Natural killer cell (primary cell): Measurements from ENCODE around the gene DAPK3. TPM values are rescaled to one million over a fixed set of nuclear protein-coding genes. Genes with fewer than 3 reads are reported as not detected.

Source experiments
- ATAC-seq, 3 donors: fragments of 150-1000 bp in 2 of 3; fragments of 200-7000 bp in 1 of 3; cut with Tn5 transposase; 1 replicate in 1 of 3; 2 replicates in 2 of 3; pipeline ENCODE4 v1.10.0; 2021; ENCODE audit warnings: mild to moderate bottlenecking in 2 of 3, moderate library complexity in 2 of 3
- DNase-seq, 2 donors: peaks; one replicate each; pipeline versions ENCODE4 v3.0.0 to v3.0.0-alpha.2; 2013 to 2021; ENCODE audit warnings: mixed read lengths in 1 of 2
- H3K27ac ChIP-seq: one replicate; pipeline ENCODE4 v1.5.1; 2013; ENCODE audit warnings: mild to moderate bottlenecking, low read length
- H3K27me3 ChIP-seq: one replicate; pipeline ENCODE4 v1.6.1; 2013; ENCODE audit warnings: low read length; ENCODE audit not compliant: control insufficient read depth, insufficient read depth
- H3K36me3 ChIP-seq: one replicate; pipeline ENCODE4 v1.6.1; 2013; ENCODE audit warnings: low read length; ENCODE audit not compliant: control insufficient read depth, insufficient read depth
- H3K4me1 ChIP-seq: one replicate; pipeline ENCODE4 v1.6.1; 2013; ENCODE audit warnings: low read length; ENCODE audit not compliant: control insufficient read depth, insufficient read depth
- H3K4me3 ChIP-seq: one replicate; pipeline ENCODE4 v1.5.1; 2013; ENCODE audit warnings: low read length
- H3K9me3 ChIP-seq: one replicate; pipeline ENCODE4 v1.6.1; 2013; ENCODE audit warnings: low read length; ENCODE audit not compliant: control insufficient read depth, insufficient read depth
- H3K27ac Mint-ChIP-seq, 2 donors: one replicate each; pipeline ENCODE4 v1.8.0; 2022; ENCODE audit warnings: mild to moderate bottlenecking in 2 of 2, mixed read lengths in 2 of 2, moderate library complexity in 1 of 2
- H3K27me3 Mint-ChIP-seq, 2 donors: one replicate each; pipeline ENCODE4 v1.8.0; 2022; ENCODE audit warnings: low read depth in 2 of 2, mixed read lengths in 2 of 2
- H3K36me3 Mint-ChIP-seq: one replicate; pipeline ENCODE4 v1.8.0; 2022; ENCODE audit warnings: mixed read lengths
- H3K4me1 Mint-ChIP-seq, 2 donors: one replicate each; pipeline ENCODE4 v1.8.0; 2022; ENCODE audit warnings: mixed read lengths in 2 of 2
- H3K4me3 Mint-ChIP-seq: one replicate; pipeline ENCODE4 v1.8.0; 2022; ENCODE audit warnings: mild to moderate bottlenecking, moderate library complexity, mixed read lengths
- H3K9me3 Mint-ChIP-seq, 2 donors: one replicate each; pipeline ENCODE4 v1.8.0; 2022; ENCODE audit warnings: mixed read lengths in 2 of 2
- CTCF ChIP-seq: fragments of 200-600 bp; IDR thresholded peaks from one replicate; pipeline ENCODE4 v1.8.0; 2022; ENCODE audit warnings: antibody characterized with exemption
- WGBS: methylation state at CpG from one replicate; pipeline ENCODE4 v1.1.7; 2013; ENCODE audit warnings: missing lambda C conversion rate; ENCODE audit not compliant: insufficient coverage; 5-methylcytosine and 5-hydroxymethylcytosine counted together
- intact Hi-C: fragments of 100-400 bp; cut with micrococcal nuclease; formaldehyde crosslinking; loops from one replicate; pipeline ENCODE4 v1.14.2; 2022
- total RNA-seq, 4 donors: library from RNA; stranded (reverse); fragments of 120-200 nt in 1 of 4; gene quantifications; one replicate each; pipeline versions ENCODE4 v1.2.3 to v1.2.4, GENCODE V29; 2013 to 2022

DAPK3 gene
- total RNA-seq, 3 donors from 2014 or later (not counting 1 experiment from before 2014, with no cell fraction given), result 54.3 to 66.4 (median 58.1) TPM

- no peak for ATAC-seq
- Histone ChIP-seq H3K27me3 (no peaks in the 10 kb centered on the region), H3K9me3 (no peaks in the 10 kb centered on the region), H3K36me3 (peaks cover 54% of the 10 kb centered on the region), H3K4me3 (no peak overlapping the region), H3K4me1 (peaks cover 7% of the 10 kb centered on the region), H3K27ac (no peak overlapping the region)
- no peak overlapping the region for H3K4me3 Mint-ChIP-seq
- DNase-seq, result peak in 1 of 2 donors; percentile 29
- no peak for TF ChIP-seq CTCF
- peak overlapping the region; percentile 46 to 54 for H3K27ac Mint-ChIP-seq
- peaks cover 0 to 8% of the 10 kb centered on the region in 2 donors for H3K4me1 Mint-ChIP-seq
- intact Hi-C loops, result no loop called here
- H3K9me3 Mint-ChIP-seq, result no peaks in the 10 kb centered on the region
- WGBS, result 92% methylated on average over 14 of the region's 14 CpGs
- H3K27me3 Mint-ChIP-seq, result no peaks in the 10 kb centered on the region
- H3K36me3 Mint-ChIP-seq, result no peaks in the 10 kb centered on the region
These were observed 4.8 kb upstream of the DAPK3 start for GRCh38 chr19:3975637-3976087.

- Mint-ChIP-seq H3K4me1 (peaks cover 5 to 13% of the 10 kb centered on the region in 2 donors), H3K27me3 (no peaks in the 10 kb centered on the region), H3K4me3 (no peak overlapping the region), H3K9me3 (no peaks in the 10 kb centered on the region), H3K27ac (peak overlapping the region in 1 of 2 donors; percentile 46), H3K36me3 (no peaks in the 10 kb centered on the region)
- ATAC-seq, result no peak
- DNase-seq, result no peak
- intact Hi-C loops, result no loop called here
- 90% methylated on average over 7 of the region's 8 CpGs for WGBS
- Histone ChIP-seq H3K4me3 (no peak overlapping the region), H3K36me3 (peaks cover 49% of the 10 kb centered on the region), H3K27ac (no peak overlapping the region), H3K27me3 (no peaks in the 10 kb centered on the region), H3K4me1 (peaks cover 12% of the 10 kb centered on the region), H3K9me3 (no peaks in the 10 kb centered on the region)
- no peak for TF ChIP-seq CTCF
These were observed 4.2 kb upstream of the DAPK3 start for GRCh38 chr19:3975144-3975543.

GRCh38 chr19:3970313-3970807, 539 bp downstream of the DAPK3 start:
- Histone ChIP-seq H3K27me3 (no peaks in the 10 kb centered on the region), H3K9me3 (no peaks in the 10 kb centered on the region), H3K27ac (peak overlapping the region; percentile 87), H3K36me3 (peaks cover 25% of the 10 kb centered on the region), H3K4me1 (peaks cover 28% of the 10 kb centered on the region), H3K4me3 (peak overlapping the region; percentile 100)
- peak overlapping the region; percentile 91 for H3K4me3 Mint-ChIP-seq
- DNase-seq, result no peak
- peaks cover 22 to 29% of the 10 kb centered on the region in 2 donors for H3K4me1 Mint-ChIP-seq
- ATAC-seq, result no peak
- H3K9me3 Mint-ChIP-seq, result no peaks in the 10 kb centered on the region
- TF ChIP-seq CTCF, result no peak
- peak overlapping the region; percentile 77 to 87 for H3K27ac Mint-ChIP-seq
- WGBS, result 2% methylated on average over 21 of the region's 22 CpGs
- intact Hi-C loops, result no loop called here
- H3K27me3 Mint-ChIP-seq, result no peaks in the 10 kb centered on the region
- H3K36me3 Mint-ChIP-seq, result no peaks in the 10 kb centered on the region
